Measurements from ENCODE around the gene REV1. TPM values are rescaled to one million over a fixed set of nuclear protein-coding genes. Genes with fewer than 3 reads are reported as not detected.

REV1 gene
- total and polyA plus RNA-seq, 8 donors: 6.5 to 122 (median 23.5) TPM

DNA sequence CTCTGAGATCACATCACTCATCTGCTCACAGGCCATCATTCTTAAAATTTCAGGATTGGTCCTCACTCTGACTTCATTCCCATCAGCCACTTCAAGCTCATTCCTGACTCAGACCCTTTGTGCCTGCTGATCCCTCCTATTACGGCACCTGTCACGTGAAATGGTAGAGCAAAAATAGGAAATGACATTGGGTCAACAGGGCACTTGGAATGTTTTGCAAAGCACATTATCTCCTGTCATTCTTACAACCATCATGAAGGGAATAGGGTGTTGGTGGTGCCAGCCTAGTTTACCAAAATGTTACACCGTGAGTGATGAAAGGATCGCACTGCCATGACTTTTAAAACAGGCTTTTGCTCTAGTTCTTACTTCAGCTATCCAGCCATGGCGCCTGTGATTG lies 91.5 kb downstream of the REV1 start:
- Histone ChIP-seq H3K27me3 (no peaks in the 10 kb centered on the region), H3K4me3 (no peak overlapping the region), H3K36me3 (peaks cover 70 to 100% (median 100%) of the 10 kb centered on the region in 4 donors), H3K27ac (no peak overlapping the region), H3K9me3 (no peaks in the 10 kb centered on the region), H3K4me1 (peaks cover 0 to 11% (median 0%) of the 10 kb centered on the region in 4 donors)
- intact Hi-C loops (cut with DNase I; ENCODE audit: low total_unique reads): no loop called here
- no peak for DNase-seq
- 94 to 98% (median 96%) methylated on average over 5 of the region's 5 CpGs for WGBS, 5 donors
- no peak for TF ChIP-seq POLR2A (IDR thresholded peaks at IDR 0.05)
- TF ChIP-seq POLR2AphosphoS5 (IDR thresholded peaks at IDR 0.05): no peak

DNA sequence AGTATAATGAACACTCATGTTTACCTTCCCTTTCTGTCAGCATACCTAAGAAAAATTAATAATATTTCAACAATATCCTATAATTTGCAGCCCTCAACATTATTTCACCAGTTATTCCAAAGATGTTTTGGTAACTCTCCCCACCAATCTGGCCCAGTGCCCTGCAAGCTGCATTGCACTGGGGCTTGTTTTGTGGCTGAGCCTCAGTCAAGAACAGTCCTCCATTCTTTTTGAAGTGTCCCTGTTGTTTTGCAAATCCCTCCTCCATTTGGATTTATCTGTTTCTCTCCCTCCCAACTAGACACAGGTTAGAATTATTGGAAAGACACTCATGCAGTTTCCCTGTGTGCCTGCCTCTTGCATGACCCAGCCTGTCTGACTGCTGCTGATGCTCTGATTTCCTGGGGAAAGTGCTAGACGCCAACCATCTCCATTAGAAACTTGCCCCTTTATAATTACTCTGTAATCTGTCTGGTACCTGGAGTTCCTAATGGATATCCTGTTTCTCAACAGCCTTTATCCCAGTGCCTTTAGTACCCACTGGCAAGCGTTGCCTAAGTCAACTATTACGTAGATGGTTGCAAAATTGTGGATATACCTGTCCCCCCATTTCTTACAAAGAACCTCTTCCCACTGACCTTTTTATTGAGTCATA lies 92.4 kb downstream of the REV1 start:
- intact Hi-C loops (cut with DNase I; ENCODE audit: low total_unique reads): no loop called here
- no peak overlapping the region for H3K27ac ChIP-seq
- TF ChIP-seq, protein P1, sequence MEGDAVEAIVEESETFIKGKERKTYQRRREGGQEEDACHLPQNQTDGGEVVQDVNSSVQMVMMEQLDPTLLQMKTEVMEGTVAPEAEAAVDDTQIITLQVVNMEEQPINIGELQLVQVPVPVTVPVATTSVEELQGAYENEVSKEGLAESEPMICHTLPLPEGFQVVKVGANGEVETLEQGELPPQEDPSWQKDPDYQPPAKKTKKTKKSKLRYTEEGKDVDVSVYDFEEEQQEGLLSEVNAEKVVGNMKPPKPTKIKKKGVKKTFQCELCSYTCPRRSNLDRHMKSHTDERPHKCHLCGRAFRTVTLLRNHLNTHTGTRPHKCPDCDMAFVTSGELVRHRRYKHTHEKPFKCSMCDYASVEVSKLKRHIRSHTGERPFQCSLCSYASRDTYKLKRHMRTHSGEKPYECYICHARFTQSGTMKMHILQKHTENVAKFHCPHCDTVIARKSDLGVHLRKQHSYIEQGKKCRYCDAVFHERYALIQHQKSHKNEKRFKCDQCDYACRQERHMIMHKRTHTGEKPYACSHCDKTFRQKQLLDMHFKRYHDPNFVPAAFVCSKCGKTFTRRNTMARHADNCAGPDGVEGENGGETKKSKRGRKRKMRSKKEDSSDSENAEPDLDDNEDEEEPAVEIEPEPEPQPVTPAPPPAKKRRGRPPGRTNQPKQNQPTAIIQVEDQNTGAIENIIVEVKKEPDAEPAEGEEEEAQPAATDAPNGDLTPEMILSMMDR (IDR thresholded peaks at IDR 0.05): no peak
- TF ChIP-seq EP300 (IDR thresholded peaks at IDR 0.05) (no peak), POLR2A (IDR thresholded peaks at IDR 0.05) (no peak), POLR2AphosphoS5 (IDR thresholded peaks at IDR 0.05) (no peak)
- peaks cover 0 to 11% (median 0%) of the 10 kb centered on the region in 4 donors for H3K4me1 ChIP-seq
- WGBS, 5 donors: 87 to 97% (median 90%) methylated on average over 3 of the region's 3 CpGs
- H3K4me3 ChIP-seq: no peak overlapping the region
- no peak for DNase-seq
- H3K36me3 ChIP-seq: peaks cover 63 to 100% (median 99%) of the 10 kb centered on the region in 4 donors
- no peaks in the 10 kb centered on the region for H3K27me3 ChIP-seq
- no peaks in the 10 kb centered on the region for H3K9me3 ChIP-seq

DNA sequence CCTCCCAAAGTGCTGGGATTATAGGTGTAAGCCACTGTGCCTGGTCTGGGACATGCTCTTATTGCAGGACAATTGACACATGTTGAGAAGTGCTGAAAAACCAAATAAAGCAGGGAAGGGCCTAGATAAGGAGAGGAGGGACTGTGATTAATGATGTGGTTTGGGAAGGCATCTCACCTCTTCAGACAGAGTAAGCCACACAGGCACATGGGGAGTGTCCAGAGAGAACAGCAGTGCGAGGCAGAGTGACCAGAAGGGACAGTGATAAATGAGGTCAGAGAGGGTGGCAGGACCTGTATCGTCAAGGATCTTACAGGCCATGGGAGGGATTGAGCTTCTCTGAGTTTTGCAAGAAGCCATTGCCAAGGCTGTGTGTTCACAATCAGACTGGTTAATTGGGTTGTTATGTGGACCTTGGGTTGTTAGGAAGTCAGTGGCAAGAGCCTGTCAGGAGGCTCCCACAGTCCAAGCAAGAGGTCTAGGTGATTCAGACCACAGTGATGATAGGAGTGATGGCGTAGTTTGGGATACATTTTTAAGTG lies 94.2 kb downstream of the REV1 start:
- H3K27ac ChIP-seq: no peak overlapping the region
- H3K9me3 ChIP-seq: no peaks in the 10 kb centered on the region
- WGBS, 5 donors: 71 to 84% (median 83%) methylated on average over 3 of the region's 3 CpGs
- H3K4me1 ChIP-seq: peaks cover 0 to 11% (median 0%) of the 10 kb centered on the region in 4 donors
- peaks cover 54 to 100% (median 99%) of the 10 kb centered on the region in 4 donors for H3K36me3 ChIP-seq
- TF ChIP-seq POLR2A (IDR thresholded peaks at IDR 0.05) (no peak), EP300 (IDR thresholded peaks at IDR 0.05) (no peak), POLR2AphosphoS5 (IDR thresholded peaks at IDR 0.05) (no peak)
- TF ChIP-seq, protein P1 (IDR thresholded peaks at IDR 0.05): no peak
- H3K27me3 ChIP-seq: no peaks in the 10 kb centered on the region
- DNase-seq: no peak
- H3K4me3 ChIP-seq: no peak overlapping the region
- intact Hi-C loops (cut with DNase I; ENCODE audit: low total_unique reads): no loop called here

DNA sequence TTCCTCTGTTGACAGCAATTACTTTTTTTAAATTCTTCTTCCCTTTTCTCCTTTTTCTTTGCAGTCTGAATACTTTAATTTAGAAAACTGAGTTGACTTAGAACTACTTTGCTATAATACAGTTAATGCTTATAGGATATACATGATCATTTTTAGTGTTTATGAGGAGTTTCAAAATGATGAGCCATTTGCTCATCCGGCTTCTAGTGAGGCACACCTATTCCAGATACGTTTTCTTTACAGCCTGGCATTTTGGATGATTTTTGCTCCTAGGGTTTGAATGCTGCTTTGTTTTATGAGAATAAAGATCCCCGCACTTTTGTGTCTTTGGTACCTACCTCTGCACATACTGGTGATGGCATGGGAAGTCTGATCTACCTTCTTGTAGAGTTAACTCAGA lies 99.9 kb downstream of the REV1 start:
- Histone ChIP-seq H3K36me3 (peaks cover 25 to 75% (median 71%) of the 10 kb centered on the region in 4 donors), H3K9me3 (no peaks in the 10 kb centered on the region), H3K27ac (no peak overlapping the region), H3K27me3 (no peaks in the 10 kb centered on the region), H3K4me3 (no peak overlapping the region), H3K4me1 (peaks cover 0 to 4% (median 0%) of the 10 kb centered on the region in 4 donors)
- WGBS, 5 donors: 87 to 96% (median 94%) methylated on average over 3 of the region's 3 CpGs
- intact Hi-C loops (cut with DNase I; ENCODE audit: low total_unique reads): no loop called here
- no peak for TF ChIP-seq EP300 (IDR thresholded peaks at IDR 0.05)
- TF ChIP-seq POLR2A (IDR thresholded peaks at IDR 0.05): no peak
- TF ChIP-seq POLR2AphosphoS5 (IDR thresholded peaks at IDR 0.05): no peak
- TF ChIP-seq, protein P1 (IDR thresholded peaks at IDR 0.05): no peak
- DNase-seq: no peak

DNA sequence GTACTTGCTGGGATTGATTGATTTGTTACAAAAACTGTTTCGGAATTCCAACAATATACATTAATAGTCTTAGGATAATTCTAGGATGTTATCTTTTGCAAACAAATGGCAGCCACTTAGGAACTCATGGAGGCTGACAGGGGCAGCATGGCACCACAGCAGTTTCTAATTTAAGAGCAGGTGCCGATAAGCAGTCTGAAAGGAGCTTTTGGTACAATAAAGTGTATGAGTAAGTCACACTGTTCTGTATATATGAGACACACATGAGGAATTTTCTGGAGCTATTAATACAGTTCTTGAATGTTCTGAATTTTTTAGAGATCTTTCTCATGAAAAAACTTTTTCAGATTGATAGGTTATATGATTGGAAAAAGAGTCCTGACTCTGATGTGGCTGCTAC lies 100.4 kb downstream of the REV1 start:
- no peak for DNase-seq
- Histone ChIP-seq H3K27ac (no peak overlapping the region), H3K4me3 (no peak overlapping the region), H3K4me1 (peaks cover 0 to 4% (median 0%) of the 10 kb centered on the region in 4 donors), H3K9me3 (no peaks in the 10 kb centered on the region), H3K36me3 (peaks cover 21 to 75% (median 71%) of the 10 kb centered on the region in 4 donors), H3K27me3 (no peaks in the 10 kb centered on the region)
- intact Hi-C loops (cut with DNase I; ENCODE audit: low total_unique reads): no loop called here
- 27 to 73% (median 48%) methylated on average over 2 of the region's 2 CpGs for WGBS, 5 donors
- TF ChIP-seq POLR2A (IDR thresholded peaks at IDR 0.05) (no peak), EP300 (IDR thresholded peaks at IDR 0.05) (no peak), POLR2AphosphoS5 (IDR thresholded peaks at IDR 0.05) (no peak)
- TF ChIP-seq, protein P1 (IDR thresholded peaks at IDR 0.05): no peak
